Measurements from ENCODE around the gene CSN3.

Gene CSN3

GRCh38 chr4:70239884-70240591, 2.4 kb upstream of the CSN3 start:
- DNase-seq (ENCODE audit: low read depth in 1 of 2, low spot score in 1 of 2) = no peak
- in situ Hi-C loops (cut with HindIII; ENCODE audit: low pct_unique_long_range_greater_than_20kb, low sequenced_read_pairs) = no loop called here
- no peak for TF ChIP-seq JUND (IDR thresholded peaks at IDR 0.05; ENCODE audit: low read depth)

- DNase-seq (ENCODE audit: low read depth in 1 of 2, low spot score in 1 of 2) = no peak
- in situ Hi-C loops (cut with HindIII; ENCODE audit: low pct_unique_long_range_greater_than_20kb, low sequenced_read_pairs) = no loop called here
- TF ChIP-seq JUND (IDR thresholded peaks at IDR 0.05; ENCODE audit: low read depth) = no peak
Measured at GRCh38 chr4:70243091-70243490, 694 bp downstream of the CSN3 start.

- DNase-seq (ENCODE audit: low read depth in 1 of 2, low spot score in 1 of 2) = no peak
- no peak for TF ChIP-seq JUND (IDR thresholded peaks at IDR 0.05; ENCODE audit: low read depth)
- in situ Hi-C loops (cut with HindIII; ENCODE audit: low pct_unique_long_range_greater_than_20kb, low sequenced_read_pairs) = no loop called here
Measured at GRCh38 chr4:70251250-70251944, 9.0 kb downstream of the CSN3 start.

GRCh38 chr4:70251945-70252277, 9.5 kb downstream of the CSN3 start:
- DNase-seq (ENCODE audit: low read depth in 1 of 2, low spot score in 1 of 2) = no peak
- no peak for TF ChIP-seq JUND (IDR thresholded peaks at IDR 0.05; ENCODE audit: low read depth)
- in situ Hi-C loops (cut with HindIII; ENCODE audit: low pct_unique_long_range_greater_than_20kb, low sequenced_read_pairs) = no loop called here

GRCh38 chr4:70269674-70270073, 27.3 kb downstream of the CSN3 start:
- DNase-seq (ENCODE audit: low read depth in 1 of 2, low spot score in 1 of 2) = peak; percentile 4 to 29
- TF ChIP-seq JUND (IDR thresholded peaks at IDR 0.05; ENCODE audit: low read depth) = no peak
- in situ Hi-C loops (cut with HindIII; ENCODE audit: low pct_unique_long_range_greater_than_20kb, low sequenced_read_pairs) = no loop called here

GRCh38 chr4:70277121-70277520, 34.7 kb downstream of the CSN3 start:
- no peak for TF ChIP-seq JUND (IDR thresholded peaks at IDR 0.05; ENCODE audit: low read depth)
- in situ Hi-C loops (cut with HindIII; ENCODE audit: low pct_unique_long_range_greater_than_20kb, low sequenced_read_pairs) = no loop called here
- DNase-seq (ENCODE audit: low read depth in 1 of 2, low spot score in 1 of 2) = no peak

- no peak for DNase-seq (ENCODE audit: low read depth in 1 of 2, low spot score in 1 of 2)
- TF ChIP-seq JUND (IDR thresholded peaks at IDR 0.05; ENCODE audit: low read depth) = no peak
- in situ Hi-C loops (cut with HindIII; ENCODE audit: low pct_unique_long_range_greater_than_20kb, low sequenced_read_pairs) = no loop called here
Measured at GRCh38 chr4:70280567-70280966, 38.2 kb downstream of the CSN3 start.

GRCh38 chr4:70288651-70289050, 46.3 kb downstream of the CSN3 start:
- in situ Hi-C loops (cut with HindIII; ENCODE audit: low pct_unique_long_range_greater_than_20kb, low sequenced_read_pairs) = no loop called here
- TF ChIP-seq JUND (IDR thresholded peaks at IDR 0.05; ENCODE audit: low read depth) = no peak

GRCh38 chr4:70291341-70291740, 48.9 kb downstream of the CSN3 start:
- no peak for DNase-seq (ENCODE audit: low read depth in 1 of 2, low spot score in 1 of 2)
- in situ Hi-C loops (cut with HindIII; ENCODE audit: low pct_unique_long_range_greater_than_20kb, low sequenced_read_pairs) = no loop called here
- TF ChIP-seq JUND (IDR thresholded peaks at IDR 0.05; ENCODE audit: low read depth) = no peak

More at GRCh38 chr4:70288651-70289050, 46.3 kb downstream of the CSN3 start:
- DNase-seq (ENCODE audit: low read depth in 1 of 2, low spot score in 1 of 2) = no peak

GRCh38 chr4:70297576-70297975, 55.2 kb downstream of the CSN3 start:
- DNase-seq (ENCODE audit: low read depth in 1 of 2, low spot score in 1 of 2) = no peak
- TF ChIP-seq JUND (IDR thresholded peaks at IDR 0.05; ENCODE audit: low read depth) = no peak
- in situ Hi-C loops (cut with HindIII; ENCODE audit: low pct_unique_long_range_greater_than_20kb, low sequenced_read_pairs) = no loop called here

- in situ Hi-C loops (cut with HindIII; ENCODE audit: low pct_unique_long_range_greater_than_20kb, low sequenced_read_pairs) = no loop called here
- TF ChIP-seq JUND (IDR thresholded peaks at IDR 0.05; ENCODE audit: low read depth) = no peak
- no peak for DNase-seq (ENCODE audit: low read depth in 1 of 2, low spot score in 1 of 2)
Measured at GRCh38 chr4:70298051-70298450, 55.7 kb downstream of the CSN3 start.

- no peak for DNase-seq (ENCODE audit: low read depth in 1 of 2, low spot score in 1 of 2)
- TF ChIP-seq JUND (IDR thresholded peaks at IDR 0.05; ENCODE audit: low read depth) = no peak
- in situ Hi-C loops (cut with HindIII; ENCODE audit: low pct_unique_long_range_greater_than_20kb, low sequenced_read_pairs) = no loop called here
Measured at GRCh38 chr4:70299643-70300042, 57.2 kb downstream of the CSN3 start.

GRCh38 chr4:70300215-70300614, 57.8 kb downstream of the CSN3 start:
- no peak for DNase-seq (ENCODE audit: low read depth in 1 of 2, low spot score in 1 of 2)
- in situ Hi-C loops (cut with HindIII; ENCODE audit: low pct_unique_long_range_greater_than_20kb, low sequenced_read_pairs) = no loop called here
- no peak for TF ChIP-seq JUND (IDR thresholded peaks at IDR 0.05; ENCODE audit: low read depth)
